HG03342 (cell line): ENCODE results near the gene ME2.
A peak's percentile ranks its signal among the peaks of the same experiment; 100 is the strongest.
"Not testable (repeated sequence)": the region's sequence is repeated elsewhere in the genome, so short reads cannot be mapped to it uniquely, and the experiment has no call there.

Source experiments
- ATAC-seq: cut with Tn5 transposase; IDR thresholded peaks from one replicate; pipeline ENCODE4 v1.9.1; 2021; ENCODE audit warnings: mild to moderate bottlenecking, moderate library complexity; ENCODE audit not compliant: unreplicated experiment

Gene ME2

DNA sequence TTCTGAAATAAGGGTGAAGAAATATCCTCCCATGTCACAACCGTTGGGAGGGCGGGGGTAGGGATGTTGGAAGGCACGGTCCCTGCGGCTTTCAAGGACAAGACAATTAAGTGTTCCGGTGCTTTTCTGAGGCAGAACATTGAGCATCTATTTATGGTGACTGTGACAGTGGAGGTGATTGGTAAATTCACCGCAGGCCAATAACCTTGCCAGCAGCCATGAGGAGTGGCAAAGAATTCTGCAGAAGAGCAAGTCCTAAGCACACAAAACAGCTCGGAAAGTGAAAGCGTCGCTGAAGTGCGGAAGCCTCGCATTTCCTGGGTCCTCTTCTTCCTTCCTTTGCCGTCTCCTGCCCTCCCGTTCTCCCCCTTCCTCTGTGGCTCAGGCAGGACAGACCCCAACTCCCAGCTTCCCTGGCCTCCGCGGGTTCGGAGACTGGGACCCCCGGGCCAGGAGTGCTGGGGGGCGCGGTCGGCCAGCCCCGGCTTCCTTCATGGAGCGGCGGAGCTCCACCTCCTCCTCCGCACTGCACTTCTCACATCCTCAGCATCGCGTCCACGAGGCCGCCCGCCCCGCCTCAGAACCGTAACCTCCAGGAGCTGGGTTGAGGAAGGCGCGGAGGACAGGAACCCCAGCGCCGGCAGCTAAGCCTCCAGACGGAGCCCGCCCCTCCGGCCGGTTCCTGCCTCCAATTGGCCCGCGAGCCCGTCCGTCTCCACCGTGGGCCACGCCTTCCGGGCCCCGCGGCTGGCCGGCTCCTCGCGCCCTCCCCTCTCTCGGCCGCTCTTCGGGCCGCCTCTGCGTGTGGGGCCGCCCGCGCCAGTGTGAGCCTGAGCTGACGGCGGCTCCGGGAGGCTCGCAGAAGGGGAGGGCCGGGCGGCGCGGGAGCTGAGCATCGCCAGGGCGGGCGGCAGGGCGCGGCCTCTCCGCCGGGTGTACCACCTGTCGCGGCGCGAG is at the start of gene ME2:
Gene ME2, plus strand, starts transcription at position 774 of the 957 bp plus-strand sequence. CDS start 16,703 bp downstream, outside the sequence.
- ATAC-seq: peak; percentile 93

DNA sequence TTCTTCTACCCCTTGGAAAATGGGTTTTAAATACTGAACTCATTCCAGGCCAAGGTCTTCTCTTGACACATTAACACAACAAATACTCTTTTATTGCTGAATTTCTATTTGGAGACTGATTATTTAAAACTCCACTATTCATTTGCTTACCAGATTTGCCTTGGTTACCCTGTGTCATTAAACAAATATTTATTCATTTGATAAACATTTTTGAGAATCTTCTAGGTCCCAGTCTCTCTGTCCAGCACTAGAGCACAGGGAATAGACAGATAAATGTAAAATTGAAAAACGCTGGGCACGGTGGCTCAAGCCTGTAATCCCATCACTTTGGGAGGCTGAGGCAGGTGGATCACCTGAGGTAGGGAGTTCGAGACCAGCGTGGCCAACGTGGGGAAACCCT is 49.3 kb upstream of the ME2 start:
- ATAC-seq: no peak

DNA sequence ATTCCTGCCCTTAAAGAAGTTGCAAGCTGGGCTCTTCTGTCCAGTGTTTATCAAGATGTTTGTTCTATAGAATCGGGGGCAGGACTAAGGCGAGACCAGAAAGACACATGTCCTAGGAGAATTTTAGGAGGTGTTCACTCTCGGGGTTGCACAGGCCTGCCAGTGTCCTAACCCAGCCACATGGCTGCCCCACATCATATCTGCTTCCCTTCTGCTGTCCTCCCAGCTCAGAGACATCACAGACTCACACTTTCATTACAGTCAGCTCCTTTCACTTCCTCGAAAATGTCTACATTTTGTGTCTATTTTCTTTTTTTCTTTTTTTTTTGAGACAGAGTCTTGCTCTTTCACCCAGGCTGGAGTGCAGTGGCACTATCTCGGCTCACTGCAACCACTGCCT is 48.4 kb upstream of the ME2 start:
- peak; percentile 59 for ATAC-seq

DNA sequence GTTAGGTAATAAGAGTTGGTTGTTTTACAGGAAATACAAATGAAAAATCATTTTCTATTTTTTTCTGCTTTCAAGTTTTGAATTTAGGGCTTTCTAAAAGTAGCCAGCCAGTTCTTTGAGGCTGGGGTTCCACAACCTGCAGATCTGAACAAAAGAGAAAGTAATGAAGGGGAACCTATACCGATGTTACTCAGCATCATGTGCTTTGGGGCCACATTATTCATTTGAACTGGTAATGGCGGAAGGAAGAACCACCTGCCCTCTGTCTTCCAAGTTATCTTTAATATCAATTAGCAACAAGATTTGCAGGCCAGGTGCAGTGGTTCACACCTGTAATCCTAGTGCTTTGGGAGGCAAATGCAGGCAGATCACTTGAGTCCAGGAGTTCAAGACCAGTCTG is 46.2 kb upstream of the ME2 start:
- peak; percentile 60 for ATAC-seq

DNA sequence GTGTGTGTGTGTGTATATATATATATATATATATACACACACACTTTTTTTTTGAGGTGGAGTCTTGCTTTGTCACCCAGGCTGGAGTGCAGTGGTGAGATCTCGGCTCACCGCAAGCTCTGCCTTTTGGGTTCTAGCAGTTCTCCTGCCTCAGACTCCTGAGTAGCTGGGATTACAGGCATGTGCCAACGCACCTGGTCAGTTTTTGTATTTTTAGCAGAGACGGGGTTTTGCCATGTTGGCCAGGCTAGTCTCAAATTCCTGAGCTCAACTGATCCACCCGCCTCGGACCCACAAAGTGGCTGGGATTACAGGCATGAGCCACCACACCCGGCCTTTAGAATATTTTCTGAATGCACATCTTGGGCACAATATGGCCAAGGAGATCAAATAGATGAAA is 45.4 kb upstream of the ME2 start:
- ATAC-seq: not testable (repeated sequence)

DNA sequence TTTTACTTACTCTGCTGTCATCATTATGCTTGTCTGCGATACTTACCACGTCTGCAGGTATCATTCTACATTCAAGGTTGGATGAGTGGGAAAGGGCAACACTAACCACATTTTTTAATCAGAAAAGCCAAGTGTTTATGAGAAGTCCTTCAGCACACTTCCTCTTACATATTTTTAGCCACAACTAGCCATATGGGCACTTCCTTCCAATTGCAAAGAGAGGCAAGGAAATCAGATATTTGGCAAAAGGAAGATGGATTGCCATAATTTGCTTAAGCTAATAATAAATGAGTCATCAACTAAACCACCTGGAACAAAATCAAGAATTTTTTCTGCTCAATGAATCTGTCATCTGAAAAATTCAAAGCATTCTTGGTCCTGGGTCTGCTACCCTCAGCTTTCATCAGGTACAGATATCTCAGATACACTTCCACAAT is 42.4 kb upstream of the ME2 start:
- no peak for ATAC-seq

DNA sequence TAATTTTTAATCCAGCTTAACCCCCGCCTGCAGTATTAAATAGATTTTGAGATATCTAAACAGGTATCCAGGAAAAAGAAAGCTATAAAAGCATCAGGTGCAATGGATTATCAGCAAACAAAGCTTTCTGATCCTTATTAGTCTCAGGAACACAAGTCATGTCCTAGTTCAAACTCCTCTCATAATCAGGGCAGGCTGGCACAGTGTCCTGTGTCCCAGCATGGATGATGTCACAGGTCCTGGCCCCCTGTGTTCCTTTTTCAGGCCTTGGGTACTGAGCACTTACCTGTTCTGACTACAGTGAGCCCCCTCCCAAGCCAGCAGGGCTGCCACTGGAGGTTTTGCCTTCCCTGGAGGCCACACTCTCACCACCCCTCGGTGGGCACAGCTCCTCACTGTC is 39.6 kb upstream of the ME2 start:
- ATAC-seq: no peak

DNA sequence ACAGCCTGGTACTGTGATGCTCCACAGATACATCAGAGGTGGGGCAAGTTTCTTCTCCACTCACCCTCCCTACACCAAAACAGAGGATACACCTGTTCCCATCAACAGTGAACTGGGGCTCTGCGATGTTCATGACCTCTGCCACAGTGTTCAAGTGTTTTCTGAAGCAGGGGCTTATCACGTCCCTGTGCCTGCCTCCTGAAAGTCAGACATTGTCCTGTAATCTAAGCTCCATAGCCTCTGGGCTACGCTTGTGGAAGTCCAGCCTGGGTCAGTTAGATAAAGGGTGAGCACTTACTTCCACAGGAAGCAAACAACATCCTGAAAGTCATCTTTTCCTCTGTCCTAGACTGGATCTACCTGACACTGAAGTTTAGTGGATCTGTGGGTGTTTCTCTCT is 38.9 kb upstream of the ME2 start:
- ATAC-seq: no peak

DNA sequence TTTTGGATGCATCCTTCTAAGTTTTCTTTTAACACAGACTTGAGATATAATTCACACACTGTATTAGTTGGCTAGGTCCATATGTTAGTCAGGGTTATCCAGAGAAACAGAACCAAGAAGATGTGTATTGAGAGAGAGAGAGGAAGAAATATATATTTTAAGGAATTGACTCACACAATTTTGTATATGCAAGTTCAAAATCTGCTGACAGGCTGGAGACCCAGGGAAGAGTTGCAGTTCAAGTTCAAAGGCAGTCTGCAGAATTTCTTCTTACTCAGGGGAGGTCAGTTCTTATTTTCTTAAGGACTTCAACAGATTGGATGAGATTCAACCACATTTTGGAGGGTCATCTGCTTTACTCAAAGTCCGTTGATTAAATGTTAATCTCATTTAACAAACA is 36.1 kb upstream of the ME2 start:
- no peak for ATAC-seq

DNA sequence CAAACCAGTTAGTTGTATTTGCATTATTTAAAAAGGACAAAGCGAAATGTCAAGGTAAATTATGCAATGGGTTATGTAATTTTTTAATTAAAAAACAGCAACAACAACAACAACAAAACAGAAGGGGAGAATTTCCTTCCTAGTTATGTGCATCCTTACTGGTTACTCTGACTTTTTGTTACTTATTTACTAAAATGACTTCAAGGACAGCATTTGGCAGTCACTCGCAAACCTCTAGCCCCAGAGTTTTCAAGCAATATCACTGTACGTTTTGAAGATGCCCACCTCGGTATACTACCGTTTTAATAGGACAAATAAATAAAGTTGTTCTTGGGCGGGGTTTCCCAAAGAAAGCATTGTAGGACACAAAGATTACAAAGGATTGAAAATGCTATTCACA is 34.4 kb upstream of the ME2 start:
- no peak for ATAC-seq

DNA sequence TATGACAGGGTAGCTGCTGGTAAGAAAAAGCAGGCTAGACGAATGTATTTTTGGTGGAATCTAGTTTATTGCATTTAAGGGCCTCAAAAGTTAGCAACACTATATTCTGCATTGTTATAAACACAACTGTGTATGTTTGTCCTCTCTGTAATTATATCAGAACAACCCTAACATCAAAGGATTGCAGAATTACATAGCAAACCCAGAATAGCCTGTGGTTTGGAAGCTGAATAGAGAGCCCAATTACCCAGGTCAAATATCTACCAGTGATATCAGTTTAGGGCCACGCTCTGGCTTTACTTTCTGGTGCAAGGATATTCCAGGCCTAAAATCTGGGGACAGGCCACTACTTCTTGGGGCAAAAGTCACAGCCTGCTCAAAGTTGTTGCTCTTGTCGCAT is 34.0 kb upstream of the ME2 start:
- ATAC-seq: no peak

DNA sequence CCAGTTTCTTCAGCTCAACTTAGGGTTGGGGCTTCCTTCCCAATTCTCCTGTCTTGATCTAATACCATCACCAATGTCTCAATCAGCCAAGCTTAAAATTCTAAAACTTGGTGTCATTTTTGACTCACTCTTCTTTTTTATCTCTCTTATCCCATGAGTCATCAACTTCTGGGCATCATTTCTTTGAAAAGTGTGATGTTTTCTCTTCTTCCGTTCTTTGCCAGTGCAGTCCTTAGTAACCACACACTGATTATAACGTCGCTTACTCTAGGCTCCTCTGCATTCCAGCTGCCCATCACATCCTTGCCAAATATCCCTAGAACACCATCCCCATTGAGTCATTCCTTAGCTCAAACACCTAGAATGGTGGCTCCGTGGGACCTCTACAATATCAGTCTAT is 31.7 kb upstream of the ME2 start:
- no peak for ATAC-seq

DNA sequence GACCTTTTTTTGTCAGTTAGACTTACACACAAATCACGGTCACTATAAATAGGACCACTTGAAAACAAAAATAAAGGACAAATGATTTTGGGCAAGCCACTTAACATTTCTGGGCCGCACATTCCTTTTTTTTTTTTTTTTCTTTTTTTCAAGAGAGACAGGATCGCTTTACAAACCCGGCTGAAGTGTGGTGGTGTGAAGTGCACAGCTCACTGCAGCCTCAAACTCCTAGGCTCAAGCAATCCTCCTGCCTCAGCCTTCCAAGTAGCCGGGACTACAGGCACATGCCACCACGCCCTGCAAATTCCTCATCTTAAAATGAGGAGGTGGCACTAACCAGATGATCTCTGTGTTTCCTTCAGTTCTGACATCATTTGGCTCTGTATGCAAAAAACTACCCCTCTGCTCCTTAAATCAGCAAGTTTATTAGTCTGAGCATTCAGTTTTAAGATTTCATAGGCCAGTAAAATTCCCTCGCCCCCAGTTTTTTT is 30.8 kb upstream of the ME2 start:
- ATAC-seq: no peak

DNA sequence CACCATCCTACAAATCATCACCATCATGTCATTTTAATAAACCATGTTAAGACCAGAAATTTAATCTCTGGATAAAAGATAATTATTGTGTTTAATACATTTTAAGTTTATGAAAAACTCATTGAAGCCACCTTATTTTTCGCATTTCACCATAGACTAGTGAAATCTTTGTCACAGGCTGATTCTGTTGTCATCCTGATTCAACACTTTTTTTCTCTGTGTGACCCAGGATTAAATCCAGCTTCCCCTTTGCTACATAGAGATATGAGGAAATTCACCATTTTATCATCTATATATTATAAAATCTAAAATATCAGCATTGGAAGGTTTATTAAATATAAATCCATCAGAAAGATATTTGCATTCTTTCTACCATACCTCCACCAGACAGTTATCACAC is 29.9 kb upstream of the ME2 start:
- ATAC-seq: no peak

DNA sequence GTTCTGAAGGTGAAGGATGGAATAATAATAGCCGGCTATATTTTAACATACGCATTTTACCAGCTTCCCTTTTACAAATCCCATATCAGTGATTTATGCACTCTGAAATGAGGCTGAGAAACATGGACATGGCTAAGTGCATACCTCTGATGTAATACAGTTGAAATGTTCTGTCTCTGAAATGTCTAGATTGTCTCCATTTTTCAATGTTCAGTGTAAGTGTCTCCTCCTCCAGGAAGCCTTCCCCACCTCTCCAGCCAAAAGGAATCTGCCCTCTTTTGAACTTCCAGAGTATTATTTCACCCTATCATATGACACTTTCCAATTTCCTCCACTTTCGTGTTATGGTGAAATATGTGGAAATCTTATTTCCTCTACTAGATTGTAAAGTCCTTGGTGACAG is 29.5 kb upstream of the ME2 start:
- ATAC-seq: no peak

DNA sequence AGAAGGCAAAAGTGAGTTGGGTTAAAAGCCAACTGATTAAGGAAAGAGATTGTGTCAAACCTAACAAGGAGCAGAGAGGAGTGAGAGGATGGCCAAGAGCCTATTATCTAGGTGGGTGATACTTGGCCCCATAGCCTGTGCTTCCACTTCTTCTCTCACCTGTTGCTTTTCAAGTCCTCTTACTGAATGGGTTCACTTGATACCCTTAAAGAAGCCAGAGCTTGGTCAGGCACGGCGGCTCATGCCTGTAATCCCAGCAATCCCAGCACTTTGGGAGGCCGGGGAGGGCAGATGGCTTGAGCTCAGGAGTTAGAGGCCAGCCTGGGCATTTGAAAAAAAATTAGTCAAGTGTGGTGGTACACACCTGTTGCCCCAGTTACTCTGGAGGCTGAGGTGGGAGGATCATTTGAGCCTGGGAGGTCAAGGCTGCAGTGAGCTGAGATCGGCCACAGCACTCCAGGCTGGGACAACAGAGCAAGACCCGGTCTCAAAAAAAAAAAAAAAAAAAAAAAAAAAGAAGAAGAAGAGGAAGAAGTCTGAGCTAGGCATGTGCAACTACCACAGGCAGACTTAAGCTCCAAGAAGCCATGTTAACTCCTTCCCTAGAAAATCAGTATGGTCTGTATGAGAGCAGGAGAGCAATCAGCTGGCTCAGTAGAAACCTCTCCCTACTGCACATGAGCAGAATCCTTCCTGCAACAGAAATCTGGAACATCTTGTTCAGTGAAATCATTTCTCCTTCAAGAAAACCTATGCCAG is 28.4 kb upstream of the ME2 start:
- no peak for ATAC-seq

DNA sequence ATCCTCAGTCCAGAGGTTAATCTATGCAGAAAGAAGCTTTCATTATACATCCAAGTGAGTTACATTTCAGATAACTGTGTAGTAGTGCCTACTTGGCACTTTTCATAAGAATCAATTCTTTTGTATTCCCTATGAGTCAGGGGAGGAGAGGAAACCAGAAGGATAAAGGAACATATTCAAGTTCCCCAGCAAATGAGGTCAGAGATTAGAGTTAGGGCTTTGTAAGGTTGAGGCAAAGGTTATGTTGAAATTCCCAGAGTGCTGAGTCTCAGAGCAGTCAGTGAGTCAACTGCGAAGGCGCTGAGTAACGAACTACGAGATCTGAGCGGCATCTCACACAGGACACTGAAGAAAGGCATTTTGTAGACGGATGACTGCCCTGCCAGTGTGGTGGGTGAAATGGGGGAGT is 25.1 kb upstream of the ME2 start:
- ATAC-seq: no peak

DNA sequence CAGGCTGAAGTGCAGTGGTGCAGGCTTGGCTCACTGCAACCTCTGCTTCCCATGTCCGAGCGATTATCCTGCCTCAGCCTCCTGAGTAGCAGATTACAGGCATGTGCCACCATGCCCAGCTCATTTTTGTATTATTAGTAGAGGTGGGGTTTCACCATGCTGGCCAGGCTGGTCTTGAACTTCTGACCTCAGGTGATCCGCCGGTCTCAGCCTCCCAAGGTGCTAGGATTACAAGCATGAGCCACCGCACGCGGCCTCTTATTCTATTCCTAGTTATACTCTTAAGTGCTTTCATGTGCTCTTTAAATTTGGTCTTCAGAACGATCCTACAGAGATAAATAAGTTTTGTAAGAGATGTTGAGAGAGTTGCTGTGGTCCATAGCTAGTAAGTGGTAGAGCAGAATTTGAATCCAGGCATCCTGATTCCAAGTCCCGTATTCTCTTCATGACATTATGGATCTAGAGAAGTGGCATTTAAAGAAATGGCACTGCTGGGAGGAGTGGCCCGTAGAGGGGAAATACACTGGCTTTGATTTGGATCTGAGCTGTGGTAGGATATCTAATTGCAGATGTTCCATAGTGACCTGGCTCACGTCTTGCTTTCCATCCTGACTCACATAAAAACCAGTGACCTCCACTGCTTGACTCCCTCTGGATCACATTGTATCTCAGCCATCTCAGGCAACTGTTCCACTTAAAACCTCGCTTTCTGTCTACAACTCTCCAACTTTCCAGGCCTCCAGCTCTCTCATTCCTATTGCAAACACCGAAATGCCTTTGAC is 22.8 kb upstream of the ME2 start:
- ATAC-seq: no peak

DNA sequence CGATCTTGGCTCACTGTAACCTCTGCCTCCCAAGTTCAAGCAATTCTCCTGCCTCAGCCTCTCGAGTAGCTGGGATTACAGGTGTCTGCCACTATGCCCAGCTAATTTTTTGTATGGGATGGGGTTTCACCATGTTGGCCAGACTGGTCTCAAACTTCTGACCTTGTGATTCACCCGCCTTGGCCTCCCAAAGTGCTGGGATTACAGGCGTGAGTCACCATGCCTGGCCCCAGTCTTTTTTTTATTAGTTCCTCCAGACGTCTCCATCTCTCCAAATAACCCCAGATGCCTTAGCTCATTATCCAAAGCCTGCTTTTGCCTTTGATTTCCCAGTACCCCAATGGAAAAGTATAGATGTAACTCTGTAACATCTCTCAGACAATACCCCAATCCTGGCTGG is 21.8 kb upstream of the ME2 start:
- not testable (repeated sequence) for ATAC-seq

DNA sequence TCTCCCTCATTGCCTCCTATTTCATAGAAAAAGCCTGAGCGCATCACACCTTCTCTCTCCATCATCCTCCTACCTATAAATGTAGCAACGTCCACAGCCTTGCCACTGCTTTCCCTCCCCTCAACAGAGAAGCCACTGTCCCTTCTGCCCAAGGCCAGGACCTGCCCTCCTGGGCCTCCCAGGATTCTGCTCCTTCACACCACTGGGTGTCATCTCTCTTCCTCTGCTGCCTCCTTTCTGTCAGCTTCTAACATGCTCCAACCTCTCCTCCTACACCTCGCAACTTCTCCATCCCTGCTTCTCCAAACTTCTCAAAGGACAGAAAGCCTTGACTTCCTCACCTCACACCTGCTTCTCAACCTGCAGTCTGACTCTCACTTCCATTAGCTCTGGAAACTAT is 21.2 kb upstream of the ME2 start:
- no peak for ATAC-seq
